ENCODE data around the gene IL5. TPM values are rescaled to one million over a fixed set of nuclear protein-coding genes. Genes with fewer than 3 reads are reported as not detected.

The IL5 gene
- total and polyA plus RNA-seq, 2 of the 13 experiments (the other 11 are each of a cell fraction or from before 2014, with no cell fraction given), result not detected

DNA sequence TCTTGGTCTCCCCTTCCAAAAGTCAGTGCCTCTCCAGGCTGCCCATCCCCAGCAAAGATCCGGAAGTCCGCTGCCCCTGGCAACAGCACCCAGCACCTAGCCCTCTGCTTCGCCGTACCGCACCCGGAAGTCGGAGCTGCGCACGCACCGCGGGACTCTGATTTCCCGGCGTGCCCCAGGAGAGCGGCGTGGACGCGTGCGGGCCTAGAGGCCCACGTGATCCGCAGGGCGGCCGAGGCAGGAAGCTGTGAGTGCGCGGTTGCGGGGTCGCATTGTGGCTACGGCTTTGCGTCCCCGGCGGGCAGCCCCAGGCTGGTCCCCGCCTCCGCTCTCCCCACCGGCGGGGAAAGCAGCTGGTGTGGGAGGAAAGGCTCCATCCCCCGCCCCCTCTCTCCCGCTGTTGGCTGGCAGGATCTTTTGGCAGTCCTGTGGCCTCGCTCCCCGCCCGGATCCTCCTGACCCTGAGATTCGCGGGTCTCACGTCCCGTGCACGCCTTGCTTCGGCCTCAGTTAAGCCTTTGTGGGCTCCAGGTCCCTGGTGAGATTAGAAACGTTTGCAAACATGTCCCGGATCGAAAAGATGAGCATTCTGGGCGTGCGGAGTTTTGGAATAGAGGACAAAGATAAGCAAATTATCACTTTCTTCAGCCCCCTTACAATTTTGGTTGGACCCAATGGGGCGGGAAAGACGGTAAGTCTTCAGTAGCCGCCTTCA, 13.6 kb upstream of the IL5 start, which contains the start of gene RAD50 (continued):
- TF ChIP-seq RERE (CRISPR knock-in tag; IDR thresholded peaks at IDR 0.05; ENCODE audit: low read depth) (peak; percentile 73; the same call in 1 of the 2 replicates), CBX1 (IDR thresholded peaks at IDR 0.05; ENCODE audit: low read depth) (peak; percentile 71), ADNP (CRISPR knock-in tag; IDR thresholded peaks at IDR 0.05) (no peak), ZNF160 (CRISPR knock-in tag; IDR thresholded peaks at IDR 0.05) (peak; percentile 74; the same call in 1 of the 2 replicates), ZNF704 (CRISPR knock-in tag; IDR thresholded peaks at IDR 0.05; ENCODE audit: borderline replicate concordance) (no peak), MYC (CRISPR knock-in tag; IDR thresholded peaks at IDR 0.05; ENCODE audit: borderline replicate concordance) (peak; percentile 99), ZNF512B (CRISPR knock-in tag; IDR thresholded peaks at IDR 0.05; ENCODE audit: borderline replicate concordance) (peak; percentile 39; the same call in 1 of the 2 replicates), TCF12 (IDR thresholded peaks at IDR 0.05) (no peak), TCF12 (CRISPR knock-in tag; IDR thresholded peaks at IDR 0.05) (peak; percentile 72; the same call in 1 of the 2 replicates), NR3C1 (CRISPR knock-in tag; IDR thresholded peaks at IDR 0.05) (no peak), ZNF256 (CRISPR knock-in tag; conservative IDR thresholded peaks at IDR 0.05) (no peak; the same call in 1 of the 2 replicates), MIER3 (CRISPR knock-in tag; IDR thresholded peaks at IDR 0.05; ENCODE audit: borderline replicate concordance) (peak; percentile 90; the same call in 1 of the 2 replicates), RARA (CRISPR knock-in tag; IDR thresholded peaks at IDR 0.05) (peak; percentile 75)
- TF ChIP-seq, protein P1, sequence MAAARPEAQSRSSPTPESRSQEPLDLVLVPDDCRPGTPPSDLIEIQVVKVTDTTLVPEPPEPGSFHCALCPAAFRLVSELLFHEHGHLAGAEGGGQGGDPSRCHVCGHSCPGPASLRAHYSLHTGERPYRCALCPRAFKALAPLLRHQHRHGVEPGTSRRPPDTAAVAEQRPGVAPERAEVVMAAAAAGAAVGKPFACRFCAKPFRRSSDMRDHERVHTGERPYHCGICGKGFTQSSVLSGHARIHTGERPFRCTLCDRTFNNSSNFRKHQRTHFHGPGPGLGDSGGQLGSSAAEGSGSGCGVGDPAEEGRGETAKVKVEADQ (CRISPR knock-in tag; IDR thresholded peaks at IDR 0.05; ENCODE audit: borderline replicate concordance), result peak; percentile 98
- TF ChIP-seq, protein P2, sequence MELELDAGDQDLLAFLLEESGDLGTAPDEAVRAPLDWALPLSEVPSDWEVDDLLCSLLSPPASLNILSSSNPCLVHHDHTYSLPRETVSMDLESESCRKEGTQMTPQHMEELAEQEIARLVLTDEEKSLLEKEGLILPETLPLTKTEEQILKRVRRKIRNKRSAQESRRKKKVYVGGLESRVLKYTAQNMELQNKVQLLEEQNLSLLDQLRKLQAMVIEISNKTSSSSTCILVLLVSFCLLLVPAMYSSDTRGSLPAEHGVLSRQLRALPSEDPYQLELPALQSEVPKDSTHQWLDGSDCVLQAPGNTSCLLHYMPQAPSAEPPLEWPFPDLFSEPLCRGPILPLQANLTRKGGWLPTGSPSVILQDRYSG (CRISPR knock-in tag; IDR thresholded peaks at IDR 0.05), result 0 out of 2 replicates have a peak, but pooled peaks have one; percentile 72
- TF ChIP-seq, protein P3, sequence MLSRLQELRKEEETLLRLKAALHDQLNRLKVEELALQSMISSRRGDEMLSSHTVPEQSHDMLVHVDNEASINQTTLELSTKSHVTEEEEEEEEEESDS (CRISPR knock-in tag; IDR thresholded peaks at IDR 0.05; ENCODE audit: borderline replicate concordance), result peak; percentile 96; the same call in 1 of the 2 replicates

Data from HepG2 (cell line).